HepG2 (cell line): ENCODE results near the gene TH. TPM values are rescaled to one million over a fixed set of nuclear protein-coding genes. Genes with fewer than 3 reads are reported as not detected.

Source experiments
- CC2D1A ChIP-seq: sonication (generic); formaldehyde crosslinking; IDR thresholded peaks from 2 replicates; pipeline ENCODE4 v1.8.1; 2023; ENCODE audit warnings: mild to moderate bottlenecking, missing genetic modification reagents
- FOXK2 ChIP-seq: fragments of 450-650 bp; IDR thresholded peaks from 2 replicates; pipeline ENCODE4 v1.6.1; 2016
- GLI4 ChIP-seq: sonication (generic); formaldehyde crosslinking; IDR thresholded peaks from 2 replicates; pipeline ENCODE4 v1.5.1; 2020; ENCODE audit warnings: missing genetic modification reagents, mild to moderate bottlenecking, moderate library complexity, borderline replicate concordance
- KMT2A ChIP-seq: sonication (generic); formaldehyde crosslinking; IDR thresholded peaks from 2 replicates; pipeline ENCODE4 v1.4.0; 2020; ENCODE audit warnings: missing genetic modification reagents
- TARDBP ChIP-seq: sonication (generic); formaldehyde crosslinking; IDR thresholded peaks from 2 replicates; pipeline ENCODE4 v1.8.0; 2022; ENCODE audit warnings: mild to moderate bottlenecking, missing genetic modification reagents
- ZBTB40 ChIP-seq, 2 experiments: fragments of 450-650 bp in 1 of 2; sonication (generic) in 1 of 2; formaldehyde crosslinking in 1 of 2; IDR thresholded peaks; 2 replicates each; pipeline versions ENCODE4 v1.6.1 to v1.8.0; 2016 to 2022; ENCODE audit warnings: antibody characterized with exemption in 1 of 2, mild to moderate bottlenecking in 1 of 2, missing genetic modification reagents in 1 of 2
- ZNF18 ChIP-seq: sonication (generic); formaldehyde crosslinking; IDR thresholded peaks from 2 replicates; pipeline ENCODE4 v1.8.0; 2022; ENCODE audit warnings: mild to moderate bottlenecking, missing genetic modification reagents; ENCODE audit not compliant: insufficient replicate concordance
- polyA plus RNA-seq, 8 experiments: library from polyadenylated mRNA; depleted of rRNA in 3 of 8; stranded (reverse) in 7 of 8; unstranded in 1 of 8; fragments of >200 nt; fragmentation: Illumina TruSeq in 4 of 8; extraction: Trizol in 4 of 8; gene quantifications; 2 replicates each; pipeline versions ENCODE4 v1.2.1 to v1.2.3, GENCODE V29; 2011 to 2016; ENCODE audit warnings: low read depth in 4 of 8, missing spikeins in 1 of 8, mixed read lengths in 1 of 8; ENCODE audit not compliant: insufficient read depth in 1 of 8
- total RNA-seq, 5 experiments: library from RNA; depleted of rRNA; stranded (reverse); fragments of >200 nt; fragmentation: Illumina TruSeq; extraction: Trizol; gene quantifications; 2 replicates each; pipeline ENCODE4 v1.2.3, GENCODE V29; 2016; ENCODE audit warnings: low read depth in 1 of 5
- TF ChIP-seq, protein P1 (sequence below): sonication (generic); formaldehyde crosslinking; IDR thresholded peaks from 2 replicates; pipeline ENCODE4 v1.4.0; 2020; ENCODE audit warnings: missing genetic modification reagents

The TH gene
- total and polyA plus RNA-seq, 2 of the 13 experiments (the other 11 are each of a cell fraction or from before 2014, with no cell fraction given): 0.36 TPM; not detected in 1

DNA sequence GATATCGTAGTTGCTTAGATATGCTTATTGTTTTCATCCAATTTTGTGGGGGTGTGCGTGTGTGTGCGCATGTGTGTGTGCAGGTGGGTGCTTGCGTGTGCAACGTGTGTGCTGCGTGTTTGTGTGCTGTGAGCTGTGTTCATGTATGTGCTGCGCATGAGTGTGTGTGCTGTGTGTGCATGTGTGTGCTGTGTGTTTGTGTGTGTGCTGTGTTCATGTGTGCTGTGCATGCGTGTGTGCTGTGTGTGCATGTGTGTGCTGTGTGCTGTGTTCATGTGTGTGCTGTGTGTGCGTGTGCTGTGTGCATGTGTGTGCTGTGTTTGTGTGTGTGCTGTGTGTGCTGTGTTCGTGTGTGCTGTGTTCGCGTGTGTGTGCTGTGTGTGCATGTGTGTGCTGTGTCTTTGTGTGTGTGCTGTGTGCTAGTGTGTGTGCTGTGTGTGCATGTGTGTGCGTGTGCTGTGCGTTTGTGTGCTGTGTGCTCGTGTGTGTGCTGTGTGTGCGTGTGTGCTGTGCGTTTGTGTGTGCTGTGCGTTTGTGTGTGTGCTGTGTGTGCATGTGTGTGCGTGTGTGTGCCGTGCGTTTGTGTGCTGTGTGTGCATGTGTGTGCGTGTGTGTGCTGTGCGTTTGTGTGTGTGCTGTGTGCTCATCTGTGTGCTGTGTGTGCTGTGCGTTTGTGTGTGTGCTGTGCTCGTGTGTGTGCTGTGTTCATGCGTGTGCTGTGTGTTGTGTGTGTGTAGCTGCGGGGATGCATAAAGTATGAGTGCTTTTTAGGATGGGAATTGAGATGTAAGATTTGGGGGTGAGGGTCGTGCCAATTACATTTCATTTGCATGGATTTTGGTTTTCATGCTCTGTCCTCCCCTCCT, 40.0 kb downstream of the TH start (continued):
- TF ChIP-seq TARDBP (CRISPR knock-in tag): no peak; the same call in 1 of the 2 replicates
- TF ChIP-seq ZBTB40 (IDR thresholded peaks at IDR 0.05): no peak
- TF ChIP-seq ZBTB40 (CRISPR knock-in tag; IDR thresholded peaks at IDR 0.05): 0 out of 2 replicates have a peak, but pooled peaks have one; percentile 41
- no peak for TF ChIP-seq GLI4 (CRISPR knock-in tag)
- no peak for TF ChIP-seq KMT2A (CRISPR knock-in tag)
- TF ChIP-seq FOXK2: peak; percentile 39; the same call in 1 of the 2 replicates
- TF ChIP-seq CC2D1A (CRISPR knock-in tag): no peak
- TF ChIP-seq, protein P1, sequence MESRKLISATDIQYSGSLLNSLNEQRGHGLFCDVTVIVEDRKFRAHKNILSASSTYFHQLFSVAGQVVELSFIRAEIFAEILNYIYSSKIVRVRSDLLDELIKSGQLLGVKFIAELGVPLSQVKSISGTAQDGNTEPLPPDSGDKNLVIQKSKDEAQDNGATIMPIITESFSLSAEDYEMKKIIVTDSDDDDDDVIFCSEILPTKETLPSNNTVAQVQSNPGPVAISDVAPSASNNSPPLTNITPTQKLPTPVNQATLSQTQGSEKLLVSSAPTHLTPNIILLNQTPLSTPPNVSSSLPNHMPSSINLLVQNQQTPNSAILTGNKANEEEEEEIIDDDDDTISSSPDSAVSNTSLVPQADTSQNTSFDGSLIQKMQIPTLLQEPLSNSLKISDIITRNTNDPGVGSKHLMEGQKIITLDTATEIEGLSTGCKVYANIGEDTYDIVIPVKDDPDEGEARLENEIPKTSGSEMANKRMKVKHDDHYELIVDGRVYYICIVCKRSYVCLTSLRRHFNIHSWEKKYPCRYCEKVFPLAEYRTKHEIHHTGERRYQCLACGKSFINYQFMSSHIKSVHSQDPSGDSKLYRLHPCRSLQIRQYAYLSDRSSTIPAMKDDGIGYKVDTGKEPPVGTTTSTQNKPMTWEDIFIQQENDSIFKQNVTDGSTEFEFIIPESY (CRISPR knock-in tag): no peak
- no peak for TF ChIP-seq ZNF18 (CRISPR knock-in tag)
